Right lobe of liver (tissue), 6 donors: ENCODE measurements around the gene LRRC3. TPM values are rescaled to one million over a fixed set of nuclear protein-coding genes. Genes with fewer than 3 reads are reported as not detected.
A peak's percentile ranks its signal among the peaks of the same experiment; 100 is the strongest.
"Not testable (repeated sequence)": the region's sequence is repeated elsewhere in the genome, so short reads cannot be mapped to it uniquely, and the experiment has no call there.

ENCODE experiments used
- ATAC-seq, 4 donors: fragments of 200-7000 bp; cut with Tn5 transposase; one replicate each; pipeline ENCODE4 v1.9.1; 2020; ENCODE audit warnings: mild to moderate bottlenecking in 4 of 4, moderate library complexity in 4 of 4
- DNase-seq, 3 donors: peaks; one replicate each; pipeline ENCODE4 v3.0.0-alpha.2; 2020
- H3K27ac ChIP-seq, 3 donors: fragments of 200-600 bp; one replicate each; pipeline ENCODE4 v1.8.0; 2022
- H3K27me3 ChIP-seq, 2 donors: fragments of 200-600 bp; one replicate each; pipeline ENCODE4 v1.8.0; 2022
- H3K36me3 ChIP-seq, 4 donors: fragments of 200-600 bp; sonication (generic) in 1 of 4; one replicate each; pipeline versions ENCODE4 v1.5.1 to v1.8.0; 2017 to 2022; ENCODE audit warnings: control low read depth in 1 of 4
- H3K4me1 ChIP-seq, 4 donors: fragments of 200-600 bp; sonication (generic) in 1 of 4; one replicate each; pipeline versions ENCODE4 v1.5.1 to v1.8.0; 2017 to 2022; ENCODE audit warnings: control low read depth in 1 of 4
- H3K4me3 ChIP-seq, 3 donors: fragments of 200-600 bp; one replicate each; pipeline ENCODE4 v1.8.0; 2022
- H3K9me3 ChIP-seq, 4 donors: fragments of 200-600 bp; sonication (generic) in 1 of 4; one replicate each; pipeline versions ENCODE4 v1.5.1 to v1.8.0; 2017 to 2022; ENCODE audit warnings: control low read depth in 1 of 4
- POLR2A ChIP-seq: fragments of 450-650 bp; IDR thresholded peaks from one replicate; pipeline ENCODE4 v1.6.1; 2017; ENCODE audit warnings: antibody characterized with exemption, mild to moderate bottlenecking
- WGBS: methylation state at CpG from one replicate; pipeline ENCODE4 v1.1.6; 2018; ENCODE audit warnings: low coverage, low lambda C conversion rate; ENCODE audit not compliant: insufficient coverage; ENCODE audit errors: missing lambda C conversion rate; 5-methylcytosine and 5-hydroxymethylcytosine counted together
- intact Hi-C, 2 donors: fragments of 100-400 bp; cut with DNase I; formaldehyde crosslinking; loops; one replicate each; pipeline versions ENCODE4 v1.11.2 to v1.14.1; 2022
- total RNA-seq, 6 experiments: library from RNA; depleted of rRNA in 2 of 6; stranded (reverse); fragments of >200 nt in 2 of 6; fragmentation: NEBNext Ultra II Directional in 3 of 6; extraction: Animal tissue kit (Norgen Biotek cat#: 25700) in 3 of 6; gene quantifications; one replicate each; pipeline versions ENCODE4 v1.1.0 to v1.2.4, GENCODE V29; 2016 to 2023
- TF ChIP-seq, protein P1 (sequence below), 4 donors: fragments of 200-600 bp in 3 of 4; fragments of 450-650 bp in 1 of 4; IDR thresholded peaks; one replicate each; pipeline versions ENCODE4 v1.5.1 to v1.8.0; 2016 to 2022; ENCODE audit warnings: antibody characterized with exemption in 4 of 4, mild to moderate bottlenecking in 2 of 4
- donor health status: DM: no; HTN: yes; CAD: no.
- donor health status: DM: no; HTN: no; CAD: no.
- donor health status: DM: no; HTN: no; CAD: no.
- donor health status: DM: no; HTN: yes; CAD: no.
- donor health status: DM: no; HTN: yes; CAD: no.

Gene LRRC3
- total RNA-seq, 6 experiments from 2014 or later, result 7.5 to 19.3 (median 13.9) TPM

- Histone ChIP-seq H3K4me3 (peak overlapping the region in 1 of 3 donors; percentile 33), H3K27me3 (no peaks in the 10 kb centered on the region), H3K4me1 (peaks cover 0 to 27% (median 13%) of the 10 kb centered on the region in 4 donors), H3K9me3 (no peaks in the 10 kb centered on the region), H3K36me3 (no peaks in the 10 kb centered on the region), H3K27ac (peak overlapping the region; percentile 63 to 98 (median 84))
- peak in 1 of 3 donors; percentile 77 for DNase-seq
- WGBS, result 11% methylated on average over 3 of the region's 7 CpGs
- TF ChIP-seq POLR2A, result no peak
- TF ChIP-seq, protein P1, sequence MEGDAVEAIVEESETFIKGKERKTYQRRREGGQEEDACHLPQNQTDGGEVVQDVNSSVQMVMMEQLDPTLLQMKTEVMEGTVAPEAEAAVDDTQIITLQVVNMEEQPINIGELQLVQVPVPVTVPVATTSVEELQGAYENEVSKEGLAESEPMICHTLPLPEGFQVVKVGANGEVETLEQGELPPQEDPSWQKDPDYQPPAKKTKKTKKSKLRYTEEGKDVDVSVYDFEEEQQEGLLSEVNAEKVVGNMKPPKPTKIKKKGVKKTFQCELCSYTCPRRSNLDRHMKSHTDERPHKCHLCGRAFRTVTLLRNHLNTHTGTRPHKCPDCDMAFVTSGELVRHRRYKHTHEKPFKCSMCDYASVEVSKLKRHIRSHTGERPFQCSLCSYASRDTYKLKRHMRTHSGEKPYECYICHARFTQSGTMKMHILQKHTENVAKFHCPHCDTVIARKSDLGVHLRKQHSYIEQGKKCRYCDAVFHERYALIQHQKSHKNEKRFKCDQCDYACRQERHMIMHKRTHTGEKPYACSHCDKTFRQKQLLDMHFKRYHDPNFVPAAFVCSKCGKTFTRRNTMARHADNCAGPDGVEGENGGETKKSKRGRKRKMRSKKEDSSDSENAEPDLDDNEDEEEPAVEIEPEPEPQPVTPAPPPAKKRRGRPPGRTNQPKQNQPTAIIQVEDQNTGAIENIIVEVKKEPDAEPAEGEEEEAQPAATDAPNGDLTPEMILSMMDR (IDR thresholded peaks at IDR 0.05), result no peak
- intact Hi-C loops, result no loop called here
- peak; percentile 58 to 75 (median 66) for ATAC-seq
Observed at GRCh38 chr21:44477712-44478111, 22.4 kb downstream of the LRRC3 start.

DNA sequence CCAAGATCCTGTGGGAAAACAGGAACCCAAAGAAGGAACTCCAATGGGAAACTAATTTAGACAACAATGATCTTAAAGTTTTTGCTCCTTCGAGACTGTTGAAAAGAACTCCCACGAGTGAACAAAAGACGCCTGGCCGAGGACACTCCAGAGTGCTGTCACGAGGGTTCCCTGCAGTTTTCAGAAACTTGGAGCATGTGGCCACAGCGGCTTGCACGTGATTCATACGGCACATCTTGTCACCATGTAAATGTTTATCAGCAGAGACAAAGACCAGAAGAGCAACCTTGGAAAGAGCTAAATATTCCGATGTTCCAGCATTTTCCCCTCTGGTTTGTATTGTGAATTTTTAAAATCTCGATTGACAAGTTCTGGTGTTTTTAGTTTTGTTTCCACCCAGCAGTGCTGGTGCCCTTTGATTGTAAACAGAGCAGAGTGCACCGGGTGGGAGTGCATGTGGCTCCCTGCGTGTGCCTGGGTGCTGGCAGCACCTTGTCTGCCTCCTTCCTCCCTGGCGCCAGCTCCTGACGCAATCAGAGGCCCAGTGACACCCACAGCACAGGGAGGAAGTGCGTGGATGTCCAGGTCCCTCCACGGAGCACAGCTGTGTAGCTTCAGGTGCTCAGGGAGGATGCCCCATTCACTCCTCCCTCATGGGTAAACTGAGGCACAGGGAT, 23.0 kb downstream of the LRRC3 start:
- H3K27ac ChIP-seq, result peak overlapping the region; percentile 63 to 98 (median 84)
- no peaks in the 10 kb centered on the region for H3K9me3 ChIP-seq
- peak; percentile 35 for TF ChIP-seq POLR2A
- TF ChIP-seq, protein P1 (IDR thresholded peaks at IDR 0.05), result no peak
- H3K27me3 ChIP-seq, result no peaks in the 10 kb centered on the region
- intact Hi-C loops, result no loop called here
- DNase-seq (peak; percentile 86 to 95 (median 94)), ATAC-seq (peak; percentile 74 to 84 (median 82))
- 29% methylated on average over 11 of the region's 16 CpGs for WGBS
- peak overlapping the region in 2 of 3 donors; percentile 13 to 33 for H3K4me3 ChIP-seq
- H3K4me1 ChIP-seq, result peaks cover 0 to 27% (median 13%) of the 10 kb centered on the region in 4 donors
- H3K36me3 ChIP-seq, result no peaks in the 10 kb centered on the region

- Histone ChIP-seq H3K36me3 (no peaks in the 10 kb centered on the region), H3K4me3 (peak overlapping the region in 1 of 3 donors; percentile 33), H3K27me3 (no peaks in the 10 kb centered on the region), H3K4me1 (peaks cover 0 to 27% (median 13%) of the 10 kb centered on the region in 4 donors), H3K9me3 (no peaks in the 10 kb centered on the region), H3K27ac (peak overlapping the region; percentile 63 to 98 (median 84))
- DNase-seq (no peak), ATAC-seq (no peak)
- TF ChIP-seq POLR2A, result peak; percentile 4
- TF ChIP-seq, protein P1 (IDR thresholded peaks at IDR 0.05), result no peak
- 47% methylated on average over 4 of the region's 5 CpGs for WGBS
- intact Hi-C loops, result no loop called here
Observed at GRCh38 chr21:44478801-44479167, 23.5 kb downstream of the LRRC3 start.

- intact Hi-C loops, H3K9me3 ChIP-seq, H3K27me3 ChIP-seq, ATAC-seq, H3K36me3 ChIP-seq, H3K4me3 ChIP-seq: not testable (repeated sequence)
- WGBS, result 32% methylated on average over 19 of the region's 21 CpGs
- peak overlapping the region in 2 of 3 donors; percentile 84 to 98 for H3K27ac ChIP-seq
- TF ChIP-seq, protein P1 (IDR thresholded peaks at IDR 0.05), result peak; percentile 50 to 74 (median 70)
- peaks cover 0 to 27% (median 13%) of the 10 kb centered on the region in 4 donors for H3K4me1 ChIP-seq
- peak; percentile 64 to 77 (median 76) for DNase-seq
Observed at GRCh38 chr21:44479556-44480199, 24.4 kb downstream of the LRRC3 start.
